Stomach smooth muscle (tissue), 2 donors: ENCODE results near the gene PMVK.

Source experiments
- H3K27ac ChIP-seq: one replicate; pipeline ENCODE4 v1.7.0; 2013; ENCODE audit warnings: mild to moderate bottlenecking, low read length, inconsistent platforms
- H3K27me3 ChIP-seq, 2 donors: one replicate each; pipeline ENCODE4 v1.7.0; 2013; ENCODE audit warnings: low read length in 2 of 2; ENCODE audit not compliant: insufficient read depth in 2 of 2, control insufficient read depth in 1 of 2
- H3K36me3 ChIP-seq, 2 donors: one replicate each; pipeline ENCODE4 v1.7.0; 2013; ENCODE audit warnings: low read length in 2 of 2; ENCODE audit not compliant: control insufficient read depth in 2 of 2, insufficient read depth in 2 of 2
- H3K4me1 ChIP-seq: one replicate; pipeline ENCODE4 v1.7.0; 2013; ENCODE audit warnings: low read length; ENCODE audit not compliant: control insufficient read depth, insufficient read depth
- H3K4me3 ChIP-seq, 2 donors: one replicate each; pipeline ENCODE4 v1.7.0; 2013; ENCODE audit warnings: low read length in 2 of 2
- H3K9ac ChIP-seq, 2 donors: one replicate each; pipeline ENCODE4 v1.7.0; 2013; ENCODE audit warnings: low read length in 2 of 2, mild to moderate bottlenecking in 1 of 2
- H3K9me3 ChIP-seq, 2 donors: one replicate each; pipeline ENCODE4 v1.7.0; 2013; ENCODE audit warnings: low read length in 2 of 2; ENCODE audit not compliant: control insufficient read depth in 2 of 2
- donor health status: healthy.
- donor health status: Pancreatic carcinoma.

Gene PMVK

GRCh38 chr1:154957091-154957657 lies 20.7 kb upstream of the PMVK start:
- Histone ChIP-seq H3K9ac (peak overlapping the region; percentile 65 to 84), H3K27ac (peak overlapping the region; percentile 90), H3K36me3 (peaks cover 5 to 8% of the 10 kb centered on the region in 2 donors), H3K9me3 (no peaks in the 10 kb centered on the region), H3K4me3 (no peak overlapping the region), H3K27me3 (no peaks in the 10 kb centered on the region), H3K4me1 (peaks cover 64% of the 10 kb centered on the region)

GRCh38 chr1:154956544-154956941 lies 20.0 kb upstream of the PMVK start:
- peaks cover 5 to 8% of the 10 kb centered on the region in 2 donors for H3K36me3 ChIP-seq
- H3K9ac ChIP-seq: peak overlapping the region; percentile 65 to 84
- no peaks in the 10 kb centered on the region for H3K27me3 ChIP-seq
- H3K4me1 ChIP-seq: peaks cover 62% of the 10 kb centered on the region
- H3K27ac ChIP-seq: peak overlapping the region; percentile 90
- H3K9me3 ChIP-seq: no peaks in the 10 kb centered on the region
- H3K4me3 ChIP-seq: peak overlapping the region; percentile 89 to 92

GRCh38 chr1:154955718-154956543 lies 19.4 kb upstream of the PMVK start, which contains the start of gene PBXIP1:
Gene PBXIP1 (minus strand): TSS chr1:154956099. CDS start chr1:154953721, 2,378 bp downstream.
- Histone ChIP-seq H3K9me3 (no peaks in the 10 kb centered on the region), H3K4me1 (peaks cover 59% of the 10 kb centered on the region), H3K9ac (peak within 1 kb of the TSS; percentile 65 to 84), H3K27me3 (no peaks in the 10 kb centered on the region), H3K4me3 (peak within 1 kb of the TSS; percentile 89 to 92), H3K27ac (peak within 1 kb of the TSS; percentile 90), H3K36me3 (peaks cover 9 to 13% of the 10 kb centered on the region in 2 donors)

GRCh38 chr1:154955039-154955717 lies 18.7 kb upstream of the PMVK start:
- Histone ChIP-seq H3K4me3 (peak overlapping the region; percentile 89 to 92), H3K9me3 (no peaks in the 10 kb centered on the region), H3K27me3 (no peaks in the 10 kb centered on the region), H3K36me3 (peaks cover 15 to 19% of the 10 kb centered on the region in 2 donors), H3K27ac (peak overlapping the region; percentile 90), H3K4me1 (peaks cover 52% of the 10 kb centered on the region), H3K9ac (peak overlapping the region; percentile 65 to 84)

GRCh38 chr1:154954541-154954940 lies 18.0 kb upstream of the PMVK start:
- Histone ChIP-seq H3K36me3 (peaks cover 15 to 17% of the 10 kb centered on the region in 2 donors), H3K27me3 (no peaks in the 10 kb centered on the region), H3K27ac (peak overlapping the region; percentile 90), H3K4me3 (peak overlapping the region; percentile 89 to 92), H3K9ac (peak overlapping the region; percentile 65 to 84), H3K9me3 (no peaks in the 10 kb centered on the region), H3K4me1 (peaks cover 51% of the 10 kb centered on the region)

GRCh38 chr1:154953611-154954038 lies 17.1 kb upstream of the PMVK start:
- H3K36me3 ChIP-seq: peaks cover 12 to 16% of the 10 kb centered on the region in 2 donors
- H3K27me3 ChIP-seq: no peaks in the 10 kb centered on the region
- no peak overlapping the region for H3K27ac ChIP-seq
- peak overlapping the region in 1 of 2 donors; percentile 3 for H3K9ac ChIP-seq
- peaks cover 49% of the 10 kb centered on the region for H3K4me1 ChIP-seq
- no peaks in the 10 kb centered on the region for H3K9me3 ChIP-seq
- peak overlapping the region; percentile 45 to 54 for H3K4me3 ChIP-seq

- Histone ChIP-seq H3K9ac (peak overlapping the region in 1 of 2 donors; percentile 21), H3K4me1 (peaks cover 49% of the 10 kb centered on the region)
Observed at GRCh38 chr1:154952664-154953063, 16.1 kb upstream of the PMVK start.

GRCh38 chr1:154951901-154952657 lies 15.6 kb upstream of the PMVK start:
- Histone ChIP-seq H3K27me3 (no peaks in the 10 kb centered on the region), H3K9ac (peak overlapping the region in 1 of 2 donors; percentile 21), H3K4me3 (peak overlapping the region in 1 of 2 donors; percentile 8), H3K4me1 (peaks cover 44% of the 10 kb centered on the region), H3K36me3 (peaks cover 23 to 26% of the 10 kb centered on the region in 2 donors), H3K27ac (no peak overlapping the region), H3K9me3 (no peaks in the 10 kb centered on the region)

More at GRCh38 chr1:154952664-154953063, 16.1 kb upstream of the PMVK start:
- no peaks in the 10 kb centered on the region for H3K9me3 ChIP-seq
- H3K27ac ChIP-seq: no peak overlapping the region
- H3K27me3 ChIP-seq: no peaks in the 10 kb centered on the region
- peak overlapping the region in 1 of 2 donors; percentile 54 for H3K4me3 ChIP-seq
- H3K36me3 ChIP-seq: peaks cover 19 to 22% of the 10 kb centered on the region in 2 donors

- Histone ChIP-seq H3K27me3 (no peaks in the 10 kb centered on the region), H3K9me3 (no peaks in the 10 kb centered on the region), H3K4me1 (peaks cover 20% of the 10 kb centered on the region), H3K4me3 (no peak overlapping the region), H3K27ac (no peak overlapping the region), H3K36me3 (peaks cover 27 to 44% of the 10 kb centered on the region in 2 donors), H3K9ac (no peak overlapping the region)
Observed at GRCh38 chr1:154948079-154948478, 11.6 kb upstream of the PMVK start.
